Neural cell (in vitro differentiated cells): Measurements from ENCODE around the gene ZBTB2. TPM values are rescaled to one million over a fixed set of nuclear protein-coding genes. Genes with fewer than 3 reads are reported as not detected.

Experiments
- H2AFZ ChIP-seq: fragments of 200-600, 300-800 bp; sonication (generic), shearing (Covaris generic); 2 replicates; pipeline ENCODE4 v1.6.0; 2014; ENCODE audit warnings: low read depth, mild to moderate bottlenecking, antibody characterized with exemption, low read length, moderate library complexity
- H3F3A ChIP-seq: fragments of 200-600 bp; shearing (Covaris generic); 2 replicates; pipeline ENCODE4 v1.6.1; 2016; ENCODE audit warnings: mild to moderate bottlenecking, moderate library complexity, mixed read lengths, antibody characterized with exemption, low read length; ENCODE audit not compliant: insufficient read depth, poor library complexity, severe bottlenecking
- H3K27ac ChIP-seq: fragments of 200-600, 300-800 bp; sonication (generic), shearing (Covaris generic); 2 replicates; pipeline ENCODE4 v1.5.1; 2014; ENCODE audit warnings: mild to moderate bottlenecking, low read length, moderate library complexity
- H3K27me3 ChIP-seq: fragments of 300-800, 200-600 bp; sonication (generic), shearing (Covaris generic); 2 replicates; pipeline ENCODE4 v1.6.0; 2014; ENCODE audit warnings: mild to moderate bottlenecking, low read depth, low read length, moderate library complexity; ENCODE audit not compliant: insufficient read depth
- H3K36me3 ChIP-seq: fragments of 300-800, 200-600 bp; sonication (generic), shearing (Covaris generic); 2 replicates; pipeline ENCODE4 v1.5.1; 2014; ENCODE audit warnings: mild to moderate bottlenecking, antibody characterized with exemption, low read length, moderate library complexity; ENCODE audit not compliant: insufficient read depth
- H3K4me2 ChIP-seq: fragments of 300-800, 200-600 bp; sonication (generic), shearing (Covaris generic); 2 replicates; pipeline ENCODE4 v1.6.0; 2014; ENCODE audit warnings: mild to moderate bottlenecking, low read length
- H3K4me3 ChIP-seq: fragments of 300-800, 200-600 bp; sonication (generic), shearing (Covaris generic); 2 replicates; pipeline ENCODE4 v1.5.1; 2014; ENCODE audit warnings: mild to moderate bottlenecking, low read length, moderate library complexity
- H3K79me2 ChIP-seq: fragments of 200-600 bp; shearing (Covaris generic); replicated peaks from 2 replicates; pipeline ENCODE4 v1.6.0; 2014; ENCODE audit warnings: mild to moderate bottlenecking, low read length, moderate library complexity; ENCODE audit not compliant: insufficient read depth
- H3K9ac ChIP-seq: fragments of 300-800, 200-600 bp; sonication (generic), shearing (Covaris generic); 2 replicates; pipeline ENCODE4 v1.6.1; 2016; ENCODE audit warnings: mild to moderate bottlenecking, low read length, mixed read lengths
- H3K9me2 ChIP-seq: fragments of 200-600 bp; shearing (Covaris generic); 2 replicates; pipeline ENCODE4 v1.6.1; 2016; ENCODE audit warnings: mild to moderate bottlenecking, low read length, mixed read lengths; ENCODE audit not compliant: insufficient read depth
- H3K9me3 ChIP-seq: fragments of 200-600, 300-800 bp; sonication (generic), shearing (Covaris generic); 2 replicates; pipeline ENCODE4 v1.6.1; 2016; ENCODE audit warnings: mild to moderate bottlenecking, mixed run types, low read length, moderate library complexity, mixed read lengths
- H4K20me1 ChIP-seq: fragments of 200-600 bp; shearing (Covaris generic); 2 replicates; pipeline ENCODE4 v1.6.1; 2016; ENCODE audit warnings: mild to moderate bottlenecking, mixed run types; ENCODE audit not compliant: insufficient read depth
- EP300 ChIP-seq: fragments of 450-650 bp; conservative IDR thresholded peaks from 2 replicates; pipeline ENCODE4 v1.6.1; 2014; ENCODE audit warnings: antibody characterized with exemption, mild to moderate bottlenecking, moderate library complexity; ENCODE audit not compliant: poor library complexity, severe bottlenecking
- EZH2 ChIP-seq: fragments of 200-600, 300-800 bp; shearing (Covaris generic), sonication (generic); IDR thresholded peaks from 2 replicates; pipeline ENCODE4 v1.6.1; 2014; ENCODE audit warnings: antibody characterized with exemption, low read length, borderline replicate concordance, mild to moderate bottlenecking; ENCODE audit not compliant: insufficient read depth, poor library complexity, severe bottlenecking
- MXI1 ChIP-seq: fragments of 450-650 bp; conservative IDR thresholded peaks from 2 replicates; pipeline ENCODE4 v1.6.1; 2014; ENCODE audit warnings: antibody characterized with exemption, mild to moderate bottlenecking; ENCODE audit not compliant: poor library complexity, severe bottlenecking
- POLR2AphosphoS5 ChIP-seq: IDR thresholded peaks from 2 replicates; pipeline ENCODE4 v1.6.1; 2012
- RAD21 ChIP-seq: fragments of 450-650 bp; conservative IDR thresholded peaks from 2 replicates; pipeline ENCODE4 v1.6.1; 2014; ENCODE audit warnings: antibody characterized with exemption, mild to moderate bottlenecking, moderate library complexity
- SMC3 ChIP-seq: fragments of 450-650 bp; conservative IDR thresholded peaks from 2 replicates; pipeline ENCODE4 v1.6.1; 2014; ENCODE audit warnings: antibody characterized with exemption, mild to moderate bottlenecking, moderate library complexity; ENCODE audit not compliant: poor library complexity
- TAF1 ChIP-seq: IDR thresholded peaks from 2 replicates; pipeline ENCODE4 v1.6.1; 2012; ENCODE audit warnings: low read depth
- polyA plus RNA-seq: library from polyadenylated mRNA; depleted of rRNA; stranded (reverse); fragments of >200 nt; gene quantifications from 2 replicates; pipeline ENCODE4 v1.2.3, GENCODE V29; 2014
- TF ChIP-seq, protein P1 (sequence below): IDR thresholded peaks from 2 replicates; pipeline ENCODE4 v1.6.1; 2012; ENCODE audit warnings: borderline replicate concordance
- TF ChIP-seq, protein P2 (sequence below): fragments of 450-650 bp; IDR thresholded peaks from 2 replicates; pipeline ENCODE4 v1.5.1; 2014; ENCODE audit warnings: antibody characterized with exemption, mild to moderate bottlenecking, moderate library complexity; ENCODE audit not compliant: poor library complexity, severe bottlenecking

ZBTB2 gene
- polyA plus RNA-seq, 1 donor from 2014 or later: 10.3 TPM

DNA sequence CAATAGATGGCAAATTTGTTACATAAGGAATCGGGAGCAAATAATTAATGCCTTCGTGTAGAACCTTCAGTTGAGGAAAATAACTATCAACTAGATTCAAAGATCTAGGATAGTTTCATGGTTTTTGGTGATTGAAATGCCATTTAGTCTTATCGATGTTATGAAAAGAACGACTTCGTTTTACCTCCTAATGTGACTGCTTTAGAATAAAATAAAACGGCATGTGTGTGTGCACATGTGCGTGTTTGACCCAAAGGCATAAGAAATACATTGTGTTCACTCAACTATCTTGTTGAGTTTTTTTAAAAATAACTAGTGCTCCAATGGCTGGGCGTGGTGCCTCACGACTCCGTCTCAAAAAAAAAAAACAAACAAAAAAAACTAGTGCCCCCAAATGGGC, 37.6 kb downstream of the ZBTB2 start:
- Histone ChIP-seq H3K9me3 (no peaks in the 10 kb centered on the region), H3K36me3 (no peaks in the 10 kb centered on the region), H3F3A (no peaks in the 10 kb centered on the region), H3K27me3 (no peaks in the 10 kb centered on the region), H3K9ac (no peak overlapping the region), H3K4me3 (no peak overlapping the region), H2AFZ (no peak overlapping the region), H3K4me2 (no peak overlapping the region), H3K27ac (no peak overlapping the region), H3K79me2 (no peaks in the 10 kb centered on the region), H4K20me1 (no peaks in the 10 kb centered on the region), H3K9me2 (no peaks in the 10 kb centered on the region)
- TF ChIP-seq, protein P1, sequence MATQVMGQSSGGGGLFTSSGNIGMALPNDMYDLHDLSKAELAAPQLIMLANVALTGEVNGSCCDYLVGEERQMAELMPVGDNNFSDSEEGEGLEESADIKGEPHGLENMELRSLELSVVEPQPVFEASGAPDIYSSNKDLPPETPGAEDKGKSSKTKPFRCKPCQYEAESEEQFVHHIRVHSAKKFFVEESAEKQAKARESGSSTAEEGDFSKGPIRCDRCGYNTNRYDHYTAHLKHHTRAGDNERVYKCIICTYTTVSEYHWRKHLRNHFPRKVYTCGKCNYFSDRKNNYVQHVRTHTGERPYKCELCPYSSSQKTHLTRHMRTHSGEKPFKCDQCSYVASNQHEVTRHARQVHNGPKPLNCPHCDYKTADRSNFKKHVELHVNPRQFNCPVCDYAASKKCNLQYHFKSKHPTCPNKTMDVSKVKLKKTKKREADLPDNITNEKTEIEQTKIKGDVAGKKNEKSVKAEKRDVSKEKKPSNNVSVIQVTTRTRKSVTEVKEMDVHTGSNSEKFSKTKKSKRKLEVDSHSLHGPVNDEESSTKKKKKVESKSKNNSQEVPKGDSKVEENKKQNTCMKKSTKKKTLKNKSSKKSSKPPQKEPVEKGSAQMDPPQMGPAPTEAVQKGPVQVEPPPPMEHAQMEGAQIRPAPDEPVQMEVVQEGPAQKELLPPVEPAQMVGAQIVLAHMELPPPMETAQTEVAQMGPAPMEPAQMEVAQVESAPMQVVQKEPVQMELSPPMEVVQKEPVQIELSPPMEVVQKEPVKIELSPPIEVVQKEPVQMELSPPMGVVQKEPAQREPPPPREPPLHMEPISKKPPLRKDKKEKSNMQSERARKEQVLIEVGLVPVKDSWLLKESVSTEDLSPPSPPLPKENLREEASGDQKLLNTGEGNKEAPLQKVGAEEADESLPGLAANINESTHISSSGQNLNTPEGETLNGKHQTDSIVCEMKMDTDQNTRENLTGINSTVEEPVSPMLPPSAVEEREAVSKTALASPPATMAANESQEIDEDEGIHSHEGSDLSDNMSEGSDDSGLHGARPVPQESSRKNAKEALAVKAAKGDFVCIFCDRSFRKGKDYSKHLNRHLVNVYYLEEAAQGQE: no peak
- TF ChIP-seq EZH2 (no peak), POLR2AphosphoS5 (no peak), RAD21 (no peak), TAF1 (no peak), EP300 (no peak), MXI1 (no peak), SMC3 (no peak)
- TF ChIP-seq, protein P2, sequence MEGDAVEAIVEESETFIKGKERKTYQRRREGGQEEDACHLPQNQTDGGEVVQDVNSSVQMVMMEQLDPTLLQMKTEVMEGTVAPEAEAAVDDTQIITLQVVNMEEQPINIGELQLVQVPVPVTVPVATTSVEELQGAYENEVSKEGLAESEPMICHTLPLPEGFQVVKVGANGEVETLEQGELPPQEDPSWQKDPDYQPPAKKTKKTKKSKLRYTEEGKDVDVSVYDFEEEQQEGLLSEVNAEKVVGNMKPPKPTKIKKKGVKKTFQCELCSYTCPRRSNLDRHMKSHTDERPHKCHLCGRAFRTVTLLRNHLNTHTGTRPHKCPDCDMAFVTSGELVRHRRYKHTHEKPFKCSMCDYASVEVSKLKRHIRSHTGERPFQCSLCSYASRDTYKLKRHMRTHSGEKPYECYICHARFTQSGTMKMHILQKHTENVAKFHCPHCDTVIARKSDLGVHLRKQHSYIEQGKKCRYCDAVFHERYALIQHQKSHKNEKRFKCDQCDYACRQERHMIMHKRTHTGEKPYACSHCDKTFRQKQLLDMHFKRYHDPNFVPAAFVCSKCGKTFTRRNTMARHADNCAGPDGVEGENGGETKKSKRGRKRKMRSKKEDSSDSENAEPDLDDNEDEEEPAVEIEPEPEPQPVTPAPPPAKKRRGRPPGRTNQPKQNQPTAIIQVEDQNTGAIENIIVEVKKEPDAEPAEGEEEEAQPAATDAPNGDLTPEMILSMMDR: no peak

DNA sequence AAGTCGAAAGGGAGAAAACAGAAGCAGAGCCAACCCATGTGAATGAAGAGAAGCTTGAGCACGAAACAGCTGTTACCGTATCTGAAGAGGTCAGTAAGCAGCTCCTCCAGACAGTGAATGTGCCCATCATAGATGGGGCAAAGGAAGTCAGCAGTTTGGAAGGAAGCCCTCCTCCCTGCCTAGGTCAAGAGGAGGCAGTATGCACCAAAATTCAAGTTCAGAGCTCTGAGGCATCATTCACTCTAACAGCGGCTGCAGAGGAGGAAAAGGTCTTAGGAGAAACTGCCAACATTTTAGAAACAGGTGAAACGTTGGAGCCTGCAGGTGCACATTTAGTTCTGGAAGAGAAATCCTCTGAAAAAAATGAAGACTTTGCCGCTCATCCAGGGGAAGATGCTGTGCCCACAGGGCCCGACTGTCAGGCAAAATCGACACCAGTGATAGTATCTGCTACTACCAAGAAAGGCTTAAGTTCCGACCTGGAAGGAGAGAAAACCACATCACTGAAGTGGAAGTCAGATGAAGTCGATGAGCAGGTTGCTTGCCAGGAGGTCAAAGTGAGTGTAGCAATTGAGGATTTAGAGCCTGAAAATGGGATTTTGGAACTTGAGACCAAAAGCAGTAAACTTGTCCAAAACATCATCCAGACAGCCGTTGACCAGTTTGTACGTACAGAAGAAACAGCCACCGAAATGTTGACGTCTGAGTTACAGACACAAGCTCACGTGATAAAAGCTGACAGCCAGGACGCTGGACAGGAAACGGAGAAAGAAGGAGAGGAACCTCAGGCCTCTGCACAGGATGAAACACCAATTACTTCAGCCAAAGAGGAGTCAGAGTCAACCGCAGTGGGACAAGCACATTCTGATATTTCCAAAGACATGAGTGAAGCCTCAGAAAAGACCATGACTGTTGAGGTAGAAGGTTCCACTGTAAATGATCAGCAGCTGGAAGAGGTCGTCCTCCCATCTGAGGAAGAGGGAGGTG, 38.7 kb downstream of the ZBTB2 start:
- no peaks in the 10 kb centered on the region for H3F3A ChIP-seq
- H3K79me2 ChIP-seq: no peaks in the 10 kb centered on the region
- no peak overlapping the region for H3K4me3 ChIP-seq
- H4K20me1 ChIP-seq: no peaks in the 10 kb centered on the region
- no peak overlapping the region for H3K9ac ChIP-seq
- no peaks in the 10 kb centered on the region for H3K9me2 ChIP-seq
- no peak overlapping the region for H3K4me2 ChIP-seq
- H3K9me3 ChIP-seq: no peaks in the 10 kb centered on the region
- no peak overlapping the region for H3K27ac ChIP-seq
- H3K36me3 ChIP-seq: no peaks in the 10 kb centered on the region
- no peak overlapping the region for H2AFZ ChIP-seq
- H3K27me3 ChIP-seq: no peaks in the 10 kb centered on the region
- TF ChIP-seq EZH2: no peak
- no peak for TF ChIP-seq SMC3
